GM20000 (cell line): Measurements from ENCODE around the gene DDX18.
"Not testable (repeated sequence)": the region's sequence is repeated elsewhere in the genome, so short reads cannot be mapped to it uniquely, and the experiment has no call there.

ENCODE experiments used
- DNase-seq: peaks from one replicate; pipeline ENCODE4 v3.0.0; 2012; ENCODE audit warnings: low spot score
- TF ChIP-seq, protein P1 (sequence below): IDR thresholded peaks from 2 replicates; pipeline ENCODE4 v1.5.1; 2012; ENCODE audit warnings: mild to moderate bottlenecking, control low read depth; ENCODE audit errors: extremely low read depth, missing control alignments

Gene DDX18

DNA sequence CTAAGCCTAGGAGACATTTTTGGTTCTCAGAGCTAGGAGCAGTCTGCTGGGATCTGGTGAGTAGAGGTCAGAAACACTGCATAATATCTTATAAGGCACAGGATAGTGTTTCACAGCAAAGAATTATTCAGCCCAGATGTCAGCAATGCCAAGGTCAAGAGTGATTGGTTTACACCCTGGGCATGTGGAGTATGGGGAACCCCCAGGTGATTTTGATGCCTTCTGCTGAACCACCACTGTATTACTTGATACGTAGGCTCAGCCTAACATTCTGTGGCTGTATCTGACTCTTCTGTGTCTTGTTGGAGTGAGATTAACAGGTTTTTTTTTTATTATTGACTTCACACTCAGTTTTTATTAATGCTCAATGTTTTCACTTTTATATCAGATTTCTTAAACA lies 6.0 kb downstream of the DDX18 start:
- no peak for DNase-seq
- TF ChIP-seq, protein P1, sequence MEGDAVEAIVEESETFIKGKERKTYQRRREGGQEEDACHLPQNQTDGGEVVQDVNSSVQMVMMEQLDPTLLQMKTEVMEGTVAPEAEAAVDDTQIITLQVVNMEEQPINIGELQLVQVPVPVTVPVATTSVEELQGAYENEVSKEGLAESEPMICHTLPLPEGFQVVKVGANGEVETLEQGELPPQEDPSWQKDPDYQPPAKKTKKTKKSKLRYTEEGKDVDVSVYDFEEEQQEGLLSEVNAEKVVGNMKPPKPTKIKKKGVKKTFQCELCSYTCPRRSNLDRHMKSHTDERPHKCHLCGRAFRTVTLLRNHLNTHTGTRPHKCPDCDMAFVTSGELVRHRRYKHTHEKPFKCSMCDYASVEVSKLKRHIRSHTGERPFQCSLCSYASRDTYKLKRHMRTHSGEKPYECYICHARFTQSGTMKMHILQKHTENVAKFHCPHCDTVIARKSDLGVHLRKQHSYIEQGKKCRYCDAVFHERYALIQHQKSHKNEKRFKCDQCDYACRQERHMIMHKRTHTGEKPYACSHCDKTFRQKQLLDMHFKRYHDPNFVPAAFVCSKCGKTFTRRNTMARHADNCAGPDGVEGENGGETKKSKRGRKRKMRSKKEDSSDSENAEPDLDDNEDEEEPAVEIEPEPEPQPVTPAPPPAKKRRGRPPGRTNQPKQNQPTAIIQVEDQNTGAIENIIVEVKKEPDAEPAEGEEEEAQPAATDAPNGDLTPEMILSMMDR = no peak

DNA sequence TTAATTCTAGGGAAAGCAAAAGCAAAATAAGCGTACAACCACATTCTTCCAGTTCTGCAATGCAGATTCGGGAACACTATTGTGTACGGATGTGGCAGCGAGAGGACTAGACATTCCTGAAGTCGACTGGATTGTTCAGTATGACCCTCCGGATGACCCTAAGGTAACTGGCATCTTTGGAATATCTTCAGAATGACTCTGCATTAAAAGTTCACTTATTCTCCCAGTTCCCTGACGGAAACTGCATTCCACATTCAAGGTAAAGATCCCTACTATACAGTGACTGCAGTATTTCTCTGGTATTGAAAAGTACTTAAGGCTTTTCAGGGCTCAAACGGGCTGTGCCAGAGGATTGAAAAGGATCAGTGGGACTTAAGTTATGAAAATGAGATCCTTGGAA lies 10.9 kb downstream of the DDX18 start:
- TF ChIP-seq, protein P1 = no peak
- no peak for DNase-seq

DNA sequence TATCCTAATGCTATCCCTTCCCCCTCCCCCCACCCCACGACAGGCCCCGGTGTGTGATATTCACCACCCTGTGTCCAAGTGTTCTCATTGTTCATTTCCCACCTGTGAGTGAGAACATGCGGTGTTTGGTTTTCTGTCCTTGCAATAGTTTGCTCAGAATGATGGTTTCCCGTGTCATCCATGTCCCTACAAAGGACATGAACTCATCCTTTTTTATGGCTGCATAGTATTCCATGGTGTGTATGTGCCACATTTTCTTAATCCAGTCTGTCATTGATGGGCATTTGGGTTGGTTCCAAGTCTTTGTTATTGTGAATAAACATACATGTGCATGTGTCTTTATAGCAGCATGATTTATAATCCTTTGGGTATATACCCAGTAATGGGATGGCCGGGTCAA lies 13.0 kb downstream of the DDX18 start:
- DNase-seq = not testable (repeated sequence)

GRCh38 chr2:117828870-117829269 lies 14.4 kb downstream of the DDX18 start:
- TF ChIP-seq, protein P1 = no peak
- DNase-seq = no peak

DNA sequence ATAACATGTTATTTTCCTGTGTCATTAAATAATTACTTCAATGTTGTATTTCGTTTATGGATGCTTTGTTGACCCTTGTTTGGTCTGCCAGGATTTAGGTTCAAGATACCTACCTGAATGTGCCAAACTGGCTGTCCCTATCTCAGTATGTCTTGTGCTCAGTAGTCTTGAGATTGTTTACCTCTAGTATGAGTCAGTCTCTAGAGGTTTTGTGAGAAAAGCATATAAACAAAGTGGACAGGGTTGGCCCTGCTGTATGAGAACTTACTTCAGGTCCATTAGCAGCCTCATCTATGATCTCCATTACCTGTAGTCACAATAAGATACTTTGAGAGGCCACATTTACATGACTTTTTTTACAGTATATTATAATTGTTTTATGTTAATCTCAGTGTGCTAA lies 17.8 kb downstream of the DDX18 start:
- no peak for DNase-seq

GRCh38 chr2:117832905-117833613 lies 18.6 kb downstream of the DDX18 start:
- DNase-seq = no peak
- TF ChIP-seq, protein P1 = no peak

More for the DNA sequence above, 17.8 kb downstream of the DDX18 start:
- TF ChIP-seq, protein P1 = no peak

- DNase-seq = no peak
- TF ChIP-seq, protein P1 = no peak
Observed at GRCh38 chr2:117833911-117834310, 19.4 kb downstream of the DDX18 start.

GRCh38 chr2:117834992-117835391 lies 20.5 kb downstream of the DDX18 start:
- TF ChIP-seq, protein P1 = no peak
- DNase-seq = no peak
